ENCODE measurements around the gene TTC16.
A peak's percentile ranks its signal among the peaks of the same experiment; 100 is the strongest.

TTC16 gene

GRCh38 chr9:127734747-127735529 lies 19.1 kb downstream of the TTC16 start, which contains the start of gene TOR2A:
TOR2A (minus strand) TSS chr9:127735294; CDS start chr9:127735270, 24 bp downstream.
- in situ Hi-C loops (cut with MboI; ENCODE audit: low pct_unique_long_range_greater_than_20kb, low sequenced_read_pairs) = no loop called here
- peak; percentile 99 for DNase-seq

GRCh38 chr9:127735530-127736185 lies 19.8 kb downstream of the TTC16 start:
- in situ Hi-C loops (cut with MboI; ENCODE audit: low pct_unique_long_range_greater_than_20kb, low sequenced_read_pairs) = no loop called here
- no peak for DNase-seq

- in situ Hi-C loops (cut with MboI; ENCODE audit: low pct_unique_long_range_greater_than_20kb, low sequenced_read_pairs) = no loop called here
- DNase-seq = no peak
Observed at GRCh38 chr9:127738666-127739065, 22.8 kb downstream of the TTC16 start.

GRCh38 chr9:127739614-127740330 lies 23.9 kb downstream of the TTC16 start:
- in situ Hi-C loops (cut with MboI; ENCODE audit: low pct_unique_long_range_greater_than_20kb, low sequenced_read_pairs) = no loop called here
- DNase-seq = no peak

GRCh38 chr9:127741831-127742434 lies 26.1 kb downstream of the TTC16 start:
- in situ Hi-C loops (cut with MboI; ENCODE audit: low pct_unique_long_range_greater_than_20kb, low sequenced_read_pairs) = no loop called here

GRCh38 chr9:127742435-127743088 lies 26.7 kb downstream of the TTC16 start:
- in situ Hi-C loops (cut with MboI; ENCODE audit: low pct_unique_long_range_greater_than_20kb, low sequenced_read_pairs) = no loop called here
- DNase-seq = no peak

More at GRCh38 chr9:127741831-127742434, 26.1 kb downstream of the TTC16 start:
- DNase-seq = no peak

GRCh38 chr9:127744398-127745110 lies 28.7 kb downstream of the TTC16 start:
- no peak for DNase-seq
- in situ Hi-C loops (cut with MboI; ENCODE audit: low pct_unique_long_range_greater_than_20kb, low sequenced_read_pairs) = no loop called here

- no peak for DNase-seq
- in situ Hi-C loops (cut with MboI; ENCODE audit: low pct_unique_long_range_greater_than_20kb, low sequenced_read_pairs) = no loop called here
Observed at GRCh38 chr9:127746959-127747569, 31.2 kb downstream of the TTC16 start.

GRCh38 chr9:127749090-127749787 lies 33.4 kb downstream of the TTC16 start:
- DNase-seq = no peak
- in situ Hi-C loops (cut with MboI; ENCODE audit: low pct_unique_long_range_greater_than_20kb, low sequenced_read_pairs) = no loop called here

- DNase-seq = no peak
Observed at GRCh38 chr9:127751269-127752054, 35.6 kb downstream of the TTC16 start.

GRCh38 chr9:127753148-127753547 lies 37.3 kb downstream of the TTC16 start:
- in situ Hi-C loops (cut with MboI; ENCODE audit: low pct_unique_long_range_greater_than_20kb, low sequenced_read_pairs) = no loop called here

More at GRCh38 chr9:127751269-127752054, 35.6 kb downstream of the TTC16 start:
- in situ Hi-C loops (cut with MboI; ENCODE audit: low pct_unique_long_range_greater_than_20kb, low sequenced_read_pairs) = no loop called here

GRCh38 chr9:127753622-127754021 lies 37.7 kb downstream of the TTC16 start:
- in situ Hi-C loops (cut with MboI; ENCODE audit: low pct_unique_long_range_greater_than_20kb, low sequenced_read_pairs) = no loop called here
- DNase-seq = no peak

More at GRCh38 chr9:127753148-127753547, 37.3 kb downstream of the TTC16 start:
- no peak for DNase-seq

GRCh38 chr9:127754099-127755060 lies 38.5 kb downstream of the TTC16 start:
- DNase-seq = no peak
- in situ Hi-C loops (cut with MboI; ENCODE audit: low pct_unique_long_range_greater_than_20kb, low sequenced_read_pairs) = no loop called here

- in situ Hi-C loops (cut with MboI; ENCODE audit: low pct_unique_long_range_greater_than_20kb, low sequenced_read_pairs) = no loop called here
- no peak for DNase-seq
Observed at GRCh38 chr9:127755061-127756060, 39.5 kb downstream of the TTC16 start.

Data from KBM-7 (cell line).